PFSK-1 (cell line): ENCODE results near the gene SIL1.

Experiments used
- FOXP2 ChIP-seq: optimal IDR thresholded peaks from 2 replicates; pipeline ENCODE3; 2011; ENCODE audit warnings: borderline replicate concordance, control low read depth, inconsistent platforms; ENCODE audit not compliant: insufficient read depth; ENCODE audit errors: extremely low read length, extremely low read depth
- POLR2AphosphoS5 ChIP-seq: IDR thresholded peaks from 2 replicates; pipeline ENCODE4 v1.6.1; 2012; ENCODE audit warnings: low read depth, mild to moderate bottlenecking, control low read depth, low read length, moderate library complexity
- REST ChIP-seq, 2 experiments: IDR thresholded peaks; 2 replicates each; pipeline versions ENCODE4 v1.6.1 to v1.8.0; 2011 to 2012; ENCODE audit warnings: low read depth in 2 of 2, low read length in 2 of 2, control low read depth in 1 of 2, inconsistent platforms in 1 of 2, mild to moderate bottlenecking in 1 of 2, moderate library complexity in 1 of 2; ENCODE audit not compliant: insufficient read depth in 1 of 2
- SIN3A ChIP-seq: IDR thresholded peaks from 2 replicates; pipeline ENCODE4 v1.6.1; 2012; ENCODE audit warnings: mild to moderate bottlenecking, low read length, moderate library complexity, borderline replicate concordance; ENCODE audit not compliant: insufficient read depth
- TAF1 ChIP-seq: IDR thresholded peaks from 2 replicates; pipeline ENCODE4 v1.6.1; 2012; ENCODE audit warnings: low read length, control low read depth, borderline replicate concordance; ENCODE audit not compliant: insufficient read depth

SIL1 gene

DNA sequence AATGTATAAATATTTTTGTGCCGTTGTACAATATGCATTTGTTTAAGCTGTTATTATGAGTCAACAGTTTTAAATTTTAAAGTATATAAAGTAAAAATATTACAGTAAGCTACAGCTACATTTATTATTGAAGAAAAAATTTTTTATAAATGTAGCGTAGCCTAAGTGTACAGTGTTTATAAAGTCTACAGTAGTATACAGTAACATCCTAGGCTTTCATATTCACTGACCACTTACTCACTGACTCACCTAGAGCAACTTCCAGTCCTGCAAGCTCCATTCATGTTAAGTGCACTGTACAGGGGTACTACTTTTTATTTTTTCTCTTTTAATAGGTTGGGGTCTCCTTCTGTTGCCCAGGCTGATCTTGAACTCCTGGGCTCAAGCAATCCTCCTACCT, 30.6 kb downstream of the SIL1 start:
- no peak for TF ChIP-seq POLR2AphosphoS5
- TF ChIP-seq FOXP2: no peak
- no peak for TF ChIP-seq TAF1
- TF ChIP-seq SIN3A: no peak
- no peak for TF ChIP-seq REST (IDR thresholded peaks at IDR 0.05; ENCODE audit: insufficient read depth in 1 of 2, low read depth in 2 of 2, low read length in 2 of 2)

- TF ChIP-seq REST (IDR thresholded peaks at IDR 0.05; ENCODE audit: insufficient read depth in 1 of 2, low read depth in 2 of 2, low read length in 2 of 2): no peak
- TF ChIP-seq TAF1: no peak
- TF ChIP-seq POLR2AphosphoS5: no peak
- TF ChIP-seq FOXP2: no peak
- no peak for TF ChIP-seq SIN3A
These were observed 31.1 kb downstream of the SIL1 start for GRCh38 chr5:139167063-139167462.

DNA sequence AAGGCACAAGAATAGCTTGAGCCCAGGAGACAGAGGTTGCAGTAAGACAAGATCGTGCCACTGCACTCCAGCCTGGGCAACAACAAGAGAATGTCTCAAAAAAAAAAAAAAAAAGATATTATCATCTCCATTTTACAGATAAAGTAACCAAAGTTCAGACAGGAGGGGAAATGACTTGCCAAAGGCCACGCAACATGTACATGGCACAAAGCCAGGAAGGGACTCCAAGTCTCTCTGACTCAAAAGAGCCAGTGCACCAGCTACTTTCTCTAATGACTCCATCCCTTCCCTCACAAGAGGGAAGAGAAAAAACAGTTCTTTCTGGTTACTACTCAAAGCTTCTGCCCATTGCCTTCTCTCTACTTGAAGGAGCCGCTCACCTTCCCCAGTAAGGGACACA, 34.1 kb downstream of the SIL1 start:
- no peak for TF ChIP-seq REST (IDR thresholded peaks at IDR 0.05; ENCODE audit: insufficient read depth in 1 of 2, low read depth in 2 of 2, low read length in 2 of 2)
- no peak for TF ChIP-seq SIN3A
- no peak for TF ChIP-seq FOXP2
- no peak for TF ChIP-seq TAF1
- no peak for TF ChIP-seq POLR2AphosphoS5

- no peak for TF ChIP-seq FOXP2
- no peak for TF ChIP-seq SIN3A
- no peak for TF ChIP-seq TAF1
- TF ChIP-seq POLR2AphosphoS5: no peak
- TF ChIP-seq REST (IDR thresholded peaks at IDR 0.05; ENCODE audit: insufficient read depth in 1 of 2, low read depth in 2 of 2, low read length in 2 of 2): no peak
These were observed 35.7 kb downstream of the SIL1 start for GRCh38 chr5:139162448-139162847.

DNA sequence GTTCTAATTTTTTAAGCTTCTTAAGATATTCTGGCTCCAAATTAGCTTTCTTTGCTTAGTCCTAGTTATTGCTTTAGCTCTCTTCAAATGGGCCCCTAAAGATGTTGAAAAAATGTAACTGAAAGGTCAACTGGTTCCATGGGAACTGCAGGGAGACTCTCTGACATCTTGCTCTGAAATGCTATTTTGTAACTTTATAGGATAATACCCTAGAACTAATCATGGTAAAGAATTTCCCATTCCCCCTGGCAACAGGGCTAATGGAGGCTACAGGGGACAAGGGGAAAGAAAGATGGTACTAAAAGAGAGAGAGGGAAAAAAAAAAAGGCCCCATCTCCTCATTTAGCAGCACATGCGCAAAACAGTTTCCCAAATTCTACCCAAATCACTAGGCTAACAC, 39.4 kb downstream of the SIL1 start:
- TF ChIP-seq FOXP2 (no peak), POLR2AphosphoS5 (no peak), REST (IDR thresholded peaks at IDR 0.05; ENCODE audit: insufficient read depth in 1 of 2, low read depth in 2 of 2, low read length in 2 of 2) (no peak), TAF1 (no peak), SIN3A (no peak)
